Measurements from ENCODE around the gene PDCD1LG2. TPM values are rescaled to one million over a fixed set of nuclear protein-coding genes. Genes with fewer than 3 reads are reported as not detected.
"Not testable (repeated sequence)": the region's sequence is repeated elsewhere in the genome, so short reads cannot be mapped to it uniquely, and the experiment has no call there.

PDCD1LG2 gene
- total and polyA plus RNA-seq, 12 donors = 0.51 to 8.6 (median 1.3) TPM

GRCh38 chr9:5468850-5469249 lies 41.5 kb upstream of the PDCD1LG2 start:
- DNase-seq (no peak), ATAC-seq (no peak)
- H3K4me3 ChIP-seq = no peak overlapping the region
- H3K9me3 ChIP-seq = no peaks in the 10 kb centered on the region
- H3K36me3 ChIP-seq = peaks cover 0 to 64% (median 8%) of the 10 kb centered on the region in 9 donors
- no peak for TF ChIP-seq CTCF (IDR thresholded peaks at IDR 0.05)
- no peak overlapping the region for H3K27ac ChIP-seq
- H3K4me1 ChIP-seq = peaks cover 0 to 18% (median 0%) of the 10 kb centered on the region in 9 donors
- no peaks in the 10 kb centered on the region for H3K27me3 ChIP-seq
- WGBS, 2 donors = 69% methylated on average over 5 of the region's 5 CpGs
- intact Hi-C loops (cut with DNase I) = no loop called here

- Histone ChIP-seq H3K4me3 (no peak overlapping the region), H3K27me3 (no peaks in the 10 kb centered on the region), H3K9me3 (no peaks in the 10 kb centered on the region), H3K27ac (no peak overlapping the region), H3K4me1 (peaks cover 0 to 12% (median 0%) of the 10 kb centered on the region in 9 donors), H3K36me3 (peaks cover 0 to 51% (median 6%) of the 10 kb centered on the region in 9 donors)
- WGBS, 2 donors = 86 to 88% methylated on average over 1 of the region's 1 CpG
- DNase-seq = no peak
- no peak for TF ChIP-seq CTCF (IDR thresholded peaks at IDR 0.05)
- ATAC-seq = no peak
- intact Hi-C loops (cut with DNase I) = no loop called here
These were observed 40.2 kb upstream of the PDCD1LG2 start for GRCh38 chr9:5470122-5470521.

- no peaks in the 10 kb centered on the region for H3K27me3 ChIP-seq
- H3K4me3 ChIP-seq = no peak overlapping the region
- TF ChIP-seq CTCF (IDR thresholded peaks at IDR 0.05) = no peak
- no peak overlapping the region for H3K27ac ChIP-seq
- H3K36me3 ChIP-seq = peaks cover 0 to 45% (median 6%) of the 10 kb centered on the region in 9 donors
- H3K9me3 ChIP-seq = no peaks in the 10 kb centered on the region
- intact Hi-C loops (cut with DNase I) = no loop called here
- ATAC-seq = no peak
- 94 to 95% methylated on average over 3 of the region's 3 CpGs for WGBS, 2 donors
- no peak for DNase-seq
- peaks cover 0 to 5% (median 0%) of the 10 kb centered on the region in 9 donors for H3K4me1 ChIP-seq
These were observed 39.5 kb upstream of the PDCD1LG2 start for GRCh38 chr9:5470816-5471215.

GRCh38 chr9:5475611-5476010 lies 34.7 kb upstream of the PDCD1LG2 start:
- H3K9me3 ChIP-seq; H3K4me3 ChIP-seq; DNase-seq; H3K4me1 ChIP-seq; ATAC-seq; H3K27ac ChIP-seq; intact Hi-C loops (cut with DNase I); H3K27me3 ChIP-seq; H3K36me3 ChIP-seq: not testable (repeated sequence)
- WGBS, 2 donors = 90% methylated on average over 2 of the region's 2 CpGs

- H3K36me3 ChIP-seq = no peaks in the 10 kb centered on the region
- intact Hi-C loops (cut with DNase I) = no loop called here
These were observed 32.1 kb upstream of the PDCD1LG2 start for GRCh38 chr9:5478206-5478605.

More at GRCh38 chr9:5478206-5478605, 32.1 kb upstream of the PDCD1LG2 start:
- WGBS, 2 donors = 76 to 80% methylated on average over 2 of the region's 2 CpGs
- DNase-seq = no peak
- TF ChIP-seq CTCF (IDR thresholded peaks at IDR 0.05) = no peak
- no peak for ATAC-seq
- no peaks in the 10 kb centered on the region for H3K9me3 ChIP-seq
- no peak overlapping the region for H3K4me3 ChIP-seq
- no peaks in the 10 kb centered on the region for H3K27me3 ChIP-seq
- no peak overlapping the region for H3K27ac ChIP-seq
- no peaks in the 10 kb centered on the region for H3K4me1 ChIP-seq

All from heart right ventricle (tissue), 16 donors.